GM21737 (cell line): ENCODE data around the gene AHCYL2.
"Not testable (repeated sequence)": the region's sequence is repeated elsewhere in the genome, so short reads cannot be mapped to it uniquely, and the experiment has no call there.

Experiments used
- ATAC-seq: cut with Tn5 transposase; IDR thresholded peaks from one replicate; pipeline ENCODE4 v1.9.1; 2021; ENCODE audit warnings: mild to moderate bottlenecking, moderate library complexity; ENCODE audit not compliant: unreplicated experiment

AHCYL2 gene

GRCh38 chr7:129208667-129209066 is 16.2 kb upstream of the AHCYL2 start:
- ATAC-seq, result no peak

- no peak for ATAC-seq
Measured at GRCh38 chr7:129209067-129209926, 15.5 kb upstream of the AHCYL2 start.

GRCh38 chr7:129210256-129210988 is 14.4 kb upstream of the AHCYL2 start:
- no peak for ATAC-seq

GRCh38 chr7:129210989-129211312 is 13.9 kb upstream of the AHCYL2 start:
- no peak for ATAC-seq

GRCh38 chr7:129212126-129212525 is 12.7 kb upstream of the AHCYL2 start:
- ATAC-seq, result no peak

- ATAC-seq, result no peak
Measured at GRCh38 chr7:129212596-129212995, 12.2 kb upstream of the AHCYL2 start.

- no peak for ATAC-seq
Measured at GRCh38 chr7:129213828-129214227, 11.0 kb upstream of the AHCYL2 start.

- ATAC-seq, result not testable (repeated sequence)
Measured at GRCh38 chr7:129215691-129216090, 9.1 kb upstream of the AHCYL2 start.

- not testable (repeated sequence) for ATAC-seq
Measured at GRCh38 chr7:129216101-129216715, 8.6 kb upstream of the AHCYL2 start.

- not testable (repeated sequence) for ATAC-seq
Measured at GRCh38 chr7:129216821-129217416, 7.9 kb upstream of the AHCYL2 start.

GRCh38 chr7:129218514-129219062 is 6.2 kb upstream of the AHCYL2 start:
- ATAC-seq, result no peak

- not testable (repeated sequence) for ATAC-seq
Measured at GRCh38 chr7:129219166-129219565, 5.7 kb upstream of the AHCYL2 start.

GRCh38 chr7:129222064-129222463 is 2.8 kb upstream of the AHCYL2 start:
- ATAC-seq, result no peak

GRCh38 chr7:129225206-129225930 is 538 bp downstream of the AHCYL2 start:
- peak; percentile 40 for ATAC-seq

GRCh38 chr7:129225931-129226572 is 1.2 kb downstream of the AHCYL2 start:
- no peak for ATAC-seq

- no peak for ATAC-seq
Measured at GRCh38 chr7:129227646-129228578, 3.1 kb downstream of the AHCYL2 start.

- ATAC-seq, result no peak
Measured at GRCh38 chr7:129228633-129229032, 3.8 kb downstream of the AHCYL2 start.

- ATAC-seq, result no peak
Measured at GRCh38 chr7:129231666-129232065, 6.8 kb downstream of the AHCYL2 start.

- no peak for ATAC-seq
Measured at GRCh38 chr7:129238546-129238945, 13.7 kb downstream of the AHCYL2 start.
